Measurements from ENCODE around the gene SDF2L1.

SDF2L1 gene

DNA sequence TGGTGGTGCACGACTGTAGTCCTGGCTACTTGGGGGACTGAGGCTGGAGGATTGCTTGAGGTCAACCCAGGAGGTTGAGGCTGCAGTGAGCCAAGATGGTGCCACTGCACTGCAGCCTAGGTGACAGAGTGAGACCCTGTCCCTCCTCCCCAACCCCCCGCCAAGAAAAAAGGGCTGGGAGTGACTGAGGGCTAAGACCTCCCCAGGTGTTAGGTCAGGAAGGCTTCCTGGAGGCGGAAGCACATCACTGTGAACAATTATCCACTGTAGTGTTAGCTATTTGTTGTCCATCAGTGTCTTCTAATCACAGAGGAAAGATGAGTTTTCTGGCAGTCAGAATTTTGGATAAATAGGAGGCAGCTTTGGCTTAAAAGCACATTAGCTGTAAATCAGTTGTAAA lies 21.1 kb upstream of the SDF2L1 start:
- Mint-ChIP-seq H3K4me1 (peaks cover 45% of the 10 kb centered on the region), H3K27me3 (ENCODE audit: low read depth, poor library complexity) (no peaks in the 10 kb centered on the region), H3K4me3 (no peak overlapping the region), H3K36me3 (ENCODE audit: low read depth) (peaks cover 8% of the 10 kb centered on the region), H3K9me3 (no peaks in the 10 kb centered on the region), H3K27ac (peak overlapping the region; percentile 95)
- no peak for TF ChIP-seq CTCF (IDR thresholded peaks at IDR 0.05)
- DNase-seq, result no peak

- peaks cover 51% of the 10 kb centered on the region for H3K4me1 Mint-ChIP-seq
- peaks cover 5% of the 10 kb centered on the region for H3K36me3 Mint-ChIP-seq (ENCODE audit: low read depth)
- DNase-seq, result no peak
- H3K4me3 Mint-ChIP-seq, result no peak overlapping the region
- no peaks in the 10 kb centered on the region for H3K9me3 Mint-ChIP-seq
- peak overlapping the region; percentile 95 for H3K27ac Mint-ChIP-seq
- TF ChIP-seq CTCF (IDR thresholded peaks at IDR 0.05), result no peak
- no peaks in the 10 kb centered on the region for H3K27me3 Mint-ChIP-seq (ENCODE audit: low read depth, poor library complexity)
These were observed 19.8 kb upstream of the SDF2L1 start for GRCh38 chr22:21622011-21622918.

- Mint-ChIP-seq H3K27ac (peak overlapping the region; percentile 95), H3K27me3 (ENCODE audit: low read depth, poor library complexity) (no peaks in the 10 kb centered on the region), H3K36me3 (ENCODE audit: low read depth) (peaks cover 10% of the 10 kb centered on the region), H3K9me3 (no peaks in the 10 kb centered on the region), H3K4me1 (peaks cover 56% of the 10 kb centered on the region), H3K4me3 (no peak overlapping the region)
- no peak for DNase-seq
- TF ChIP-seq CTCF (IDR thresholded peaks at IDR 0.05), result no peak
These were observed 19.0 kb upstream of the SDF2L1 start for GRCh38 chr22:21622919-21623647.

DNA sequence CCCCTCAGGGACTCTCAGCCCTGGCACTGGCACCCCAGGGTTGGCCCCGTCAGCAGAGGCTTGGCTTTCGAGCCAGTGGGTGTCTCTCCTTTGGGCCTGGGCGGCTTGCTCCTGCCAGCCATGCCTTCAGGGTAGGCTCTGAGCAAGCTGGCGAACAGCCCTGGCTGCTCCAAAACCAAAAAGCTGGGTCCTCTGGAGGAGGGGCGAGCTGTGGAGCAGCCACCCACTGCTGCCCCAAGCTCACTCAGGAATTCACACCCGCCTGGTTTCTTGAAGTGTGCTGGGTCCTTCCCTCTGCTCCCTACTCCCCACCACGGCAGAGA lies 18.5 kb upstream of the SDF2L1 start:
- H3K27me3 Mint-ChIP-seq (ENCODE audit: low read depth, poor library complexity), result no peaks in the 10 kb centered on the region
- no peak for DNase-seq
- H3K4me1 Mint-ChIP-seq, result peaks cover 60% of the 10 kb centered on the region
- peak overlapping the region; percentile 95 for H3K27ac Mint-ChIP-seq
- H3K36me3 Mint-ChIP-seq (ENCODE audit: low read depth), result peaks cover 14% of the 10 kb centered on the region
- no peak for TF ChIP-seq CTCF (IDR thresholded peaks at IDR 0.05)
- no peaks in the 10 kb centered on the region for H3K9me3 Mint-ChIP-seq
- no peak overlapping the region for H3K4me3 Mint-ChIP-seq

DNA sequence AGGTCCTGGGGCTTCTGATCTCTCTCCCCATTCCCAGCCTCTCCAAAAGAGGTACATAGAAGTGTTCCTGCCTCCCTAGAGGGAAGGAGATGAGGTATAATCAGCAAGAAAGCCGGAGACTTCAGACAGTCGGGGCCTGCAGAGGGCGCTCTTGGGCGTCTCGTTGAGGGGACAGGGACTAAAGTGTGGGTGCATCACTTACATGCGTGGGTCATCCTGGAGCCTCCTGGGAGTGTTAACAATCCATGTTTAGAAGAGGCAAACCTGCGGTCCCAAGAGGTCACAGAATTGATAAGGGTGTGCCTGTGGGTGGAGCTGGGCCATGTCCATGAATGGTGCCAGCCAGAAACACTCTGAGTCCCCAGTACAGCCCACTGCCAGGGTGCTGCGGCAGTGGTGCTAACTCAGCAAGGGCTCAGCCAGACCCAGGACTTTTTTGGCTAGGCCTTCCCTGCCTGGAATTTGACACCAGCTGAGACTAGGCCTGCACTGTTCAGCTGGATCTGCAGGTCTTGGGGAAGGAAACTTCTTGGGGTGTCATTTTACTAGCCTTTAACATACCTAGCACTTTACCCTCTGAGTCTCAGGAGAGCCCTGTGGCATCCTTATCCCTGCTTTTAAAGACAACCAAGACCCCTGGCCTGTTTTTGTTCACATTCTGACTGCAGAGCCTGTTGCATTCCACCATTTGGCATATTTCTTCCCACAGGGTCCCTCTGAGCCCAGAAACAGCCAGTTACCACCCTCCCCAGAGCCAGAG lies 17.8 kb upstream of the SDF2L1 start:
- DNase-seq, result peak; percentile 65
- peaks cover 60% of the 10 kb centered on the region for H3K4me1 Mint-ChIP-seq
- peak; percentile 45 for TF ChIP-seq CTCF (IDR thresholded peaks at IDR 0.05)
- H3K27me3 Mint-ChIP-seq (ENCODE audit: low read depth, poor library complexity), result no peaks in the 10 kb centered on the region
- peaks cover 14% of the 10 kb centered on the region for H3K36me3 Mint-ChIP-seq (ENCODE audit: low read depth)
- peak overlapping the region; percentile 95 for H3K27ac Mint-ChIP-seq
- no peak overlapping the region for H3K4me3 Mint-ChIP-seq
- H3K9me3 Mint-ChIP-seq, result no peaks in the 10 kb centered on the region
